Esophagus muscularis mucosa (tissue), 3 donors: ENCODE results near the gene ZSWIM4.

Experiments used
- CTCF ChIP-seq, 3 experiments: fragments of 200-600 bp in 2 of 3; fragments of 450-650 bp in 1 of 3; sonication (generic) in 2 of 3; IDR thresholded peaks; one replicate each; pipeline ENCODE4 v1.5.1; 2017 to 2019; ENCODE audit warnings: antibody characterized with exemption in 3 of 3, mild to moderate bottlenecking in 2 of 3, moderate library complexity in 1 of 3
- POLR2A ChIP-seq: fragments of 450-650 bp; IDR thresholded peaks from one replicate; pipeline ENCODE4 v1.6.1; 2017; ENCODE audit warnings: antibody characterized with exemption, moderate library complexity, mild to moderate bottlenecking, low read depth
- POLR2AphosphoS5 ChIP-seq, 2 donors: sonication (generic); formaldehyde crosslinking; IDR thresholded peaks; one replicate each; pipeline ENCODE4 v1.6.1; 2017; ENCODE audit warnings: antibody characterized with exemption in 2 of 2

- TF ChIP-seq CTCF (IDR thresholded peaks at IDR 0.05) (no peak), POLR2A (no peak), POLR2AphosphoS5 (IDR thresholded peaks at IDR 0.05) (no peak)
Observed at GRCh38 chr19:13813147-13813546, 17.9 kb downstream of the ZSWIM4 start.
